Trophoblast cell (in vitro differentiated cells and primary cell): ENCODE data around the gene IGSF10. TPM values are rescaled to one million over a fixed set of nuclear protein-coding genes. Genes with fewer than 3 reads are reported as not detected.
"Not testable (repeated sequence)": the region's sequence is repeated elsewhere in the genome, so short reads cannot be mapped to it uniquely, and the experiment has no call there.

Source experiments
- DNase-seq, 2 donors: peaks; one replicate each; pipeline ENCODE4 v3.0.0-alpha.2; 2016
- H2AFZ ChIP-seq: 2 replicates; pipeline ENCODE4 v1.6.1; 2013; ENCODE audit warnings: low read length, moderate library complexity, mild to moderate bottlenecking; ENCODE audit not compliant: insufficient read depth, poor library complexity
- H2AK5ac ChIP-seq: 2 replicates; pipeline ENCODE4 v1.6.1; 2013; ENCODE audit warnings: mild to moderate bottlenecking, low read length
- H2BK120ac ChIP-seq: 2 replicates; pipeline ENCODE4 v1.6.1; 2013; ENCODE audit warnings: low read length, mild to moderate bottlenecking, moderate library complexity; ENCODE audit not compliant: insufficient read depth, poor library complexity
- H2BK12ac ChIP-seq: 2 replicates; pipeline ENCODE4 v1.6.1; 2013; ENCODE audit warnings: mild to moderate bottlenecking, low read length, moderate library complexity
- H2BK5ac ChIP-seq: 2 replicates; pipeline ENCODE4 v1.6.1; 2013; ENCODE audit warnings: low read length, low read depth, moderate library complexity, mild to moderate bottlenecking; ENCODE audit not compliant: poor library complexity
- H3K14ac ChIP-seq: 2 replicates; pipeline ENCODE4 v1.6.1; 2013; ENCODE audit warnings: mild to moderate bottlenecking, low read length
- H3K18ac ChIP-seq: 2 replicates; pipeline ENCODE4 v1.6.1; 2013; ENCODE audit warnings: mild to moderate bottlenecking, low read length
- H3K23ac ChIP-seq: 2 replicates; pipeline ENCODE4 v1.6.1; 2013; ENCODE audit warnings: low read length
- H3K27ac ChIP-seq: 2 replicates; pipeline ENCODE4 v1.5.1; 2013; ENCODE audit warnings: low read depth, mild to moderate bottlenecking, inconsistent platforms, low read length, moderate library complexity
- H3K27me3 ChIP-seq: 2 replicates; pipeline ENCODE4 v1.6.1; 2013; ENCODE audit warnings: inconsistent platforms, mild to moderate bottlenecking, low read length, moderate library complexity; ENCODE audit not compliant: insufficient read depth
- H3K36me3 ChIP-seq, 2 experiments: 1 replicate in 1 of 2; 2 replicates in 1 of 2; pipeline ENCODE4 v1.6.1; 2013; ENCODE audit warnings: low read length in 2 of 2, mild to moderate bottlenecking in 2 of 2, moderate library complexity in 1 of 2; ENCODE audit not compliant: insufficient read depth in 2 of 2, control insufficient read depth in 1 of 2
- H3K4ac ChIP-seq: 2 replicates; pipeline ENCODE4 v1.6.1; 2013; ENCODE audit warnings: low read depth, mild to moderate bottlenecking, low read length, moderate library complexity
- H3K4me1 ChIP-seq, 2 experiments: 1 replicate in 1 of 2; 2 replicates in 1 of 2; pipeline ENCODE4 v1.6.1; 2013; ENCODE audit warnings: low read length in 2 of 2, mild to moderate bottlenecking in 2 of 2, moderate library complexity in 1 of 2; ENCODE audit not compliant: insufficient read depth in 2 of 2, control insufficient read depth in 1 of 2
- H3K4me2 ChIP-seq: 2 replicates; pipeline ENCODE4 v1.6.1; 2013; ENCODE audit warnings: inconsistent platforms, mild to moderate bottlenecking, low read length, moderate library complexity
- H3K4me3 ChIP-seq: 2 replicates; pipeline ENCODE4 v1.5.1; 2013; ENCODE audit warnings: mild to moderate bottlenecking, low read depth, low read length, inconsistent platforms
- H3K79me1 ChIP-seq: one replicate; pipeline ENCODE4 v1.6.1; 2013; ENCODE audit warnings: low read length
- H3K79me2 ChIP-seq: 2 replicates; pipeline ENCODE4 v1.6.1; 2013; ENCODE audit warnings: low read length, mild to moderate bottlenecking; ENCODE audit not compliant: control insufficient read depth, insufficient read depth, poor library complexity
- H3K9ac ChIP-seq: 2 replicates; pipeline ENCODE4 v1.6.1; 2013; ENCODE audit warnings: mild to moderate bottlenecking, low read length
- H3K9me3 ChIP-seq: 2 replicates; pipeline ENCODE4 v1.6.1; 2013; ENCODE audit warnings: low read depth, mild to moderate bottlenecking, control low read depth, inconsistent platforms, low read length; ENCODE audit not compliant: insufficient read depth
- H4K12ac ChIP-seq: 2 replicates; pipeline ENCODE4 v1.6.1; 2013; ENCODE audit warnings: low read depth, mild to moderate bottlenecking, low read length, moderate library complexity
- H4K8ac ChIP-seq: 2 replicates; pipeline ENCODE4 v1.6.1; 2013; ENCODE audit warnings: low read depth, mild to moderate bottlenecking, low read length, moderate library complexity
- H4K91ac ChIP-seq: one replicate; pipeline ENCODE4 v1.6.1; 2013; ENCODE audit warnings: low read depth, mild to moderate bottlenecking, low read length, moderate library complexity
- WGBS: extraction: QIAGEN DNeasy Blood & Tissue Kit; methylation state at CpG from one replicate; pipeline ENCODE4 v1.1.7; 2013; ENCODE audit warnings: missing lambda C conversion rate; ENCODE audit not compliant: insufficient read length, insufficient coverage; ENCODE audit errors: extremely low coverage; 5-methylcytosine and 5-hydroxymethylcytosine counted together
- polyA plus RNA-seq: library from polyadenylated mRNA; stranded (reverse); fragments of 200-250 nt; gene quantifications from 2 replicates; pipeline ENCODE4 v1.2.3, GENCODE V29; 2013

The IGSF10 gene, protein sequence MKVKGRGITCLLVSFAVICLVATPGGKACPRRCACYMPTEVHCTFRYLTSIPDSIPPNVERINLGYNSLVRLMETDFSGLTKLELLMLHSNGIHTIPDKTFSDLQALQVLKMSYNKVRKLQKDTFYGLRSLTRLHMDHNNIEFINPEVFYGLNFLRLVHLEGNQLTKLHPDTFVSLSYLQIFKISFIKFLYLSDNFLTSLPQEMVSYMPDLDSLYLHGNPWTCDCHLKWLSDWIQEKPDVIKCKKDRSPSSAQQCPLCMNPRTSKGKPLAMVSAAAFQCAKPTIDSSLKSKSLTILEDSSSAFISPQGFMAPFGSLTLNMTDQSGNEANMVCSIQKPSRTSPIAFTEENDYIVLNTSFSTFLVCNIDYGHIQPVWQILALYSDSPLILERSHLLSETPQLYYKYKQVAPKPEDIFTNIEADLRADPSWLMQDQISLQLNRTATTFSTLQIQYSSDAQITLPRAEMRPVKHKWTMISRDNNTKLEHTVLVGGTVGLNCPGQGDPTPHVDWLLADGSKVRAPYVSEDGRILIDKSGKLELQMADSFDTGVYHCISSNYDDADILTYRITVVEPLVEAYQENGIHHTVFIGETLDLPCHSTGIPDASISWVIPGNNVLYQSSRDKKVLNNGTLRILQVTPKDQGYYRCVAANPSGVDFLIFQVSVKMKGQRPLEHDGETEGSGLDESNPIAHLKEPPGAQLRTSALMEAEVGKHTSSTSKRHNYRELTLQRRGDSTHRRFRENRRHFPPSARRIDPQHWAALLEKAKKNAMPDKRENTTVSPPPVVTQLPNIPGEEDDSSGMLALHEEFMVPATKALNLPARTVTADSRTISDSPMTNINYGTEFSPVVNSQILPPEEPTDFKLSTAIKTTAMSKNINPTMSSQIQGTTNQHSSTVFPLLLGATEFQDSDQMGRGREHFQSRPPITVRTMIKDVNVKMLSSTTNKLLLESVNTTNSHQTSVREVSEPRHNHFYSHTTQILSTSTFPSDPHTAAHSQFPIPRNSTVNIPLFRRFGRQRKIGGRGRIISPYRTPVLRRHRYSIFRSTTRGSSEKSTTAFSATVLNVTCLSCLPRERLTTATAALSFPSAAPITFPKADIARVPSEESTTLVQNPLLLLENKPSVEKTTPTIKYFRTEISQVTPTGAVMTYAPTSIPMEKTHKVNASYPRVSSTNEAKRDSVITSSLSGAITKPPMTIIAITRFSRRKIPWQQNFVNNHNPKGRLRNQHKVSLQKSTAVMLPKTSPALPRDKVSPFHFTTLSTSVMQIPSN (N-terminal part only)
- polyA plus RNA-seq = 0.07 and 0.08 TPM in 2 replicates

DNA sequence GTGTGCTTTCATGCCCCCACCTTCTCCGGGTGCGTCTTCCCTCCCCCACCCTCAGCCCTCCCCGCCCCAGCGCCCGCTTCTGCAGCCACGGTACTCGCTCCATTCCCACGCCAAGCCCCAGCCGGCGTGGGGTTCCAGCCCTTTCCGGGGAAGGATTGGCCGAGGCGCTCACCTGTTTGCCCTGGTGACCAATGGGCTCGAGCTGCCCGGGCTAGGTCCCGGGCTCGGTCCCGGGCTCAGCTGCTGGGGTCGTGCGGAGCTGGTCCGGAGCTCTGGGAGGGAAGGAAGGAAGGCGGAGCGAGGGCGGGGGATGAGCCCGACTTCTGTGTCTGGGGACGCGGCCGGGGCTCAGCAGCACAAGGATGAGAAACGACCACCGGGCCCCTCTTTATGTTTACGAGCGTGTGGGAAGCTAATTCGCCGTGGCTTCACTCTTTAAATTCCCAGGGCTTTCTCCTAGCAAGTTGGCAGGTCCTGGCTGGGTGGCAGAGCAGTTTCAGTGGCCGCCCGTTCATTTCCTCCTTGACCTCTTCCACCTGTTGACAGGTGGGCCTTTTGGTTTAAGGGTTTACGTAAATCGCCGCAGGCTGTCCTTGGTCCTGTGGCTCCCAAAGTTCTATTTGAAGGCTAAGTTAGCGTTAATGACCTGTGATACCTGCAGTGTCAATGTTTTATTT, at the start of gene IGSF10:
Gene IGSF10 (minus strand): TSS at position 288 of the 677 bp plus-strand sequence. CDS start 2,352 bp downstream, outside the sequence.
- H3K79me1 ChIP-seq = no peaks in the 10 kb centered on the region
- no CpG with 5 or more reads among the region's 40 CpGs for WGBS
- DNase-seq = no peak

DNA sequence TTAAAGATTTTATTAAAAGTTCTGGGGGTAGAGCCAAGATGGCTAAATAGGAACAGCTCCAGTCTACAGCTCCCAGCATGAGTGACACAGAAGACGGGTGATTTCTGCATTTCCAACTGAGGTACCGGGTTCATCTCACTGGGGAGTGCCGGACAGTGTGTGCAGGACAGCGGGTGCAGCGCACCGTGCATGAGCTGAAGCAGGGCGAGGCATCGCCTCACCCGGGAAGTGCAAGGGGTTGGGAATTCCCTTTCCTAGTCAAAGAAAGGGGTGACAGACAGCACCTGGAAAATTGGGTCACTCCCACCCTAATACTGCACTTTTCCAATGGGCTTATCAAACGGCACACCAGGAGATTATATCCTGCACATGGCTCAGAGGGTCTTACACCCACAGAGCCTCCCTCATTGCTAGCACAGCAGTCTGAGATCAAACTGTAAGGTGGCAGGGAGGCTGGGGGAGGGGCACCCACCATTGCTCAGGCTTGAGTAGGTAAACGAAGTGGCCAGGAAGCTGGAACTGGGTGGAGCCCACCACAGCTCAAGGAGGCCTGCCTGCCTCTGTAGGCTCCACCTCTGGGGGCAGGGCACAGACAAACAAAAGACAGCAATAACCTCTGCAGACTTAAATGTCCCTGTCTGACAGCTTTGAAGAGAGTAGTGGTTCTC, 48.7 kb upstream of the IGSF10 start:
- H3K79me1 ChIP-seq, H3K4me3 ChIP-seq, H4K12ac ChIP-seq, H2AK5ac ChIP-seq, H3K36me3 ChIP-seq, H4K8ac ChIP-seq, H3K18ac ChIP-seq, H3K9me3 ChIP-seq, H3K27ac ChIP-seq, H3K27me3 ChIP-seq, H2BK120ac ChIP-seq, H3K4me2 ChIP-seq, H2BK12ac ChIP-seq, H3K14ac ChIP-seq, H3K9ac ChIP-seq, H2AFZ ChIP-seq, H2BK5ac ChIP-seq, H3K79me2 ChIP-seq, H3K23ac ChIP-seq, DNase-seq, H4K91ac ChIP-seq, H3K4ac ChIP-seq, H3K4me1 ChIP-seq: not testable (repeated sequence)
- no CpG with 5 or more reads among the region's 11 CpGs for WGBS

More for the DNA sequence above, at the start of gene IGSF10:
- H2BK12ac ChIP-seq = no peak within 1 kb of the TSS
- H4K8ac ChIP-seq = no peak within 1 kb of the TSS
- peak within 1 kb of the TSS; percentile 92 for H3K4me2 ChIP-seq
- H3K79me2 ChIP-seq = peaks cover 1% of the 10 kb centered on the region
- H3K27me3 ChIP-seq = no peaks in the 10 kb centered on the region
- no peak within 1 kb of the TSS for H3K27ac ChIP-seq
- H2AFZ ChIP-seq = peak within 1 kb of the TSS; percentile 66
- H3K4ac ChIP-seq = no peak within 1 kb of the TSS
- no peaks in the 10 kb centered on the region for H3K9me3 ChIP-seq
- H2AK5ac ChIP-seq = no peak within 1 kb of the TSS
- H3K14ac ChIP-seq = no peak within 1 kb of the TSS
- no peak within 1 kb of the TSS for H4K12ac ChIP-seq
- no peak within 1 kb of the TSS for H3K23ac ChIP-seq
- H3K4me3 ChIP-seq = peak within 1 kb of the TSS; percentile 37
- H3K4me1 ChIP-seq = peaks cover 0 to 2% of the 10 kb centered on the region in 2 experiments
- H4K91ac ChIP-seq = no peak within 1 kb of the TSS
- no peaks in the 10 kb centered on the region for H3K36me3 ChIP-seq
- H3K18ac ChIP-seq = no peak within 1 kb of the TSS
- no peak within 1 kb of the TSS for H2BK5ac ChIP-seq
- no peak within 1 kb of the TSS for H2BK120ac ChIP-seq
- H3K9ac ChIP-seq = no peak within 1 kb of the TSS

DNA sequence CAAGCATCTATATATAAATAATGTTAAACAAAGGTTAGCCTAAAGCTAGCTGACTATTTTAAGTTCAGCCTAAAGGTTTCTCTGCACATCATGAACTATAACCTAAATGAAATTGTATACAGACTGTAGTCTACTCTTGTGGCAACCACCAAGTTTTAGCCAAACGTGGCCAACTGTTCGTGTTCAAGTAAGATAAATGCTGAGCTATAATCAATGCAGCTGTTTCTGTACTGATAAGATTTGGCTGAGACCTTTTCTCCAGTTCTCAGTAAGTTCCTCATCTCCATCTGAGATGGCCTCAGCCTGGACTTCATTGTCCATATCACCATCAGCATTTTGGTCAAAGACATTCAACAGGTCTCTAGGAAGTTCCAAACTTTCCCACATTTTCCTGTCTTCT, 43.7 kb upstream of the IGSF10 start:
- Histone ChIP-seq H3K14ac (no peak overlapping the region), H3K27ac (no peak overlapping the region), H3K9ac (no peak overlapping the region), H4K91ac (no peak overlapping the region), H2BK12ac (no peak overlapping the region), H3K4me2 (no peak overlapping the region), H3K36me3 (no peaks in the 10 kb centered on the region), H3K27me3 (no peaks in the 10 kb centered on the region), H3K4me3 (no peak overlapping the region), H3K9me3 (no peaks in the 10 kb centered on the region), H4K12ac (no peak overlapping the region), H2BK5ac (no peak overlapping the region), H3K79me2 (no peaks in the 10 kb centered on the region), H3K4ac (no peak overlapping the region), H4K8ac (no peak overlapping the region), H2AFZ (no peak overlapping the region), H2BK120ac (no peak overlapping the region), H2AK5ac (no peak overlapping the region), H3K79me1 (no peaks in the 10 kb centered on the region), H3K4me1 (no peaks in the 10 kb centered on the region), H3K23ac (no peak overlapping the region), H3K18ac (no peak overlapping the region)
- DNase-seq = no peak
- WGBS = no CpG with 5 or more reads among the region's 2 CpGs
